ENCODE measurements around the gene ADAM22.

Gene ADAM22

DNA sequence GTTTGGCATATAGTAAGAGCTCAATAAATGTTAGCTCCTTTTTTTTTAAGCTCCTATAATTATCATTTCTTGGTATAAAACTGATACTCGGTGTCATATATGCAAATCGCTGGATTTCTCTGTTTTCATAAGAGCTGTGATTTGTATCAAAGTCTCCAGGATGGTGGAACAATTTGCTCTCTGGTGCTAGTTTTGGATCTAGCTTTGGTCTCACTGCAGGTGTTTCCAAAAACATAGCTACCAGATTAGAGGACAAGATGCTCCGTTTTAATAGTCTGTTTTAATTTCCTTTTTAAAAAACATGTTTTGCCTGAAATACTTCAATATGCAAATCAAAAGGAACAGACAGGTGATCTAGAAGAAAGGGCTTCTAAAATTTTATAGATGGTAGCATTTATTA lies 25.3 kb downstream of the ADAM22 start:
- DNase-seq (ENCODE audit: insufficient read length, low spot score) (no peak), FAIRE-seq (no peak)

DNA sequence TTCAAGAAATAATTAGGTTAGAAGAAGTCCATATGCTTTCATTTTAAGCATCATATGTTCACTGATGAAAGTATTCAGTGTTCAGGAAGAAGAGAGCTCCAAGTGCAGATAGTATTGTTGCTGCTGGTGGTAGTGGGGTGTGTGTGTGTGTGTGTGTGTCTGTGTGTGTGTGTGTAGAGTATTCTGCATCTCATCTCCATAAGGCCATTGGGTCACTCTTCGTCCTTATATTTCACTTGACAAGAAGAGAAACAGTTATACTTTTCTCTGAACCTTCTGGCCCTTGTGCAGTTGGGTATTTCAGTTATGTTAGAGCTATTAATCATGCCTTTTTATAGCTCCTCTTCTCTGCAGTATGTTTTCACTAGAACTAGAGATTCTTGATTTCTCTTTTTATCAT lies 26.2 kb downstream of the ADAM22 start:
- DNase-seq (ENCODE audit: insufficient read length, low spot score) = no peak
- FAIRE-seq = no peak

GRCh38 chr7:87961754-87962153 lies 27.7 kb downstream of the ADAM22 start:
- FAIRE-seq = peak; percentile 26

GRCh38 chr7:87966271-87966670 lies 32.2 kb downstream of the ADAM22 start:
- no peak for FAIRE-seq
- DNase-seq (ENCODE audit: insufficient read length, low spot score) = no peak

More at GRCh38 chr7:87961754-87962153, 27.7 kb downstream of the ADAM22 start:
- DNase-seq (ENCODE audit: insufficient read length, low spot score) = no peak

GRCh38 chr7:87968021-87968420 lies 34.0 kb downstream of the ADAM22 start:
- FAIRE-seq (no peak), DNase-seq (ENCODE audit: insufficient read length, low spot score) (no peak)

DNA sequence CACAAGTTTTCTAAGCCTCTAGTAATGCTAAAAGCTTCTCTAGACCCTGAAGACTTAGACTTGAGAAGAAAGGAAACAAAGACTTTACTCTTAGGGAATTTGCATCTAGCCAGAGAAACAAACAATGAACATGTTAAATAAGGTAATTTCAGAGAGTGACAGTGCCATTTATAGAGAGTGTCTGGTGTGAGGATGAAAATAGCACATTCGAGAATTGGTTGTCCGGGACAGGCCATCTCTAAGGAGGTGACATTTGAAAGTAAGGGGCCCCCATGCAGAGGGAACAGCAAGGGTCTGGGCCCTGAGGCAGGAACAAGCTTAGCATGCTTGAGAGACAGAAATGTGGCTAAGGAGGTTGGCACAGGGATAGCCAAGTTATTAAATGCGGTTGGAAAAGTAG lies 48.1 kb downstream of the ADAM22 start:
- DNase-seq (ENCODE audit: insufficient read length, low spot score) = no peak
- FAIRE-seq = no peak

GRCh38 chr7:87984088-87984487 lies 50.0 kb downstream of the ADAM22 start:
- FAIRE-seq (no peak), DNase-seq (ENCODE audit: insufficient read length, low spot score) (no peak)

- no peak for DNase-seq (ENCODE audit: insufficient read length, low spot score)
- FAIRE-seq = no peak
Observed at GRCh38 chr7:87993269-87993668, 59.2 kb downstream of the ADAM22 start.

DNA sequence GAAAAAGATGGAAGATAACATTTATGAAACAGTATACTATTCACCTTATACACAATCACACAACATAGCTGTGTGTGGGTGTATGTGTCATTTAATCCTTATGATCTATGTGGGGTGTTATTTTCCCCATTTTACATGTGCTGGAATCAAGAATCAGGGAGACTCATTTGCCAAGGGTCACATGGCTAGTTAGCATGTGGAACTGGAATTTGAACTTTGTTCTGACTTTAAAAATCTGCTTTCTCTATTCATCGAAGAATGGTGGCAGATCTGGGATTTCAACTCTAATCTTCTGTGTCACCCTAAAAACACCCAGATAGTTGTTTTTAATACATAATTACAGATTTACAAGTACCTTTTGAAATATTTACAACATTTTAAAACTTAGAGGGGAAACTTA lies 65.2 kb downstream of the ADAM22 start:
- DNase-seq (ENCODE audit: insufficient read length, low spot score) = no peak
- no peak for FAIRE-seq

DNA sequence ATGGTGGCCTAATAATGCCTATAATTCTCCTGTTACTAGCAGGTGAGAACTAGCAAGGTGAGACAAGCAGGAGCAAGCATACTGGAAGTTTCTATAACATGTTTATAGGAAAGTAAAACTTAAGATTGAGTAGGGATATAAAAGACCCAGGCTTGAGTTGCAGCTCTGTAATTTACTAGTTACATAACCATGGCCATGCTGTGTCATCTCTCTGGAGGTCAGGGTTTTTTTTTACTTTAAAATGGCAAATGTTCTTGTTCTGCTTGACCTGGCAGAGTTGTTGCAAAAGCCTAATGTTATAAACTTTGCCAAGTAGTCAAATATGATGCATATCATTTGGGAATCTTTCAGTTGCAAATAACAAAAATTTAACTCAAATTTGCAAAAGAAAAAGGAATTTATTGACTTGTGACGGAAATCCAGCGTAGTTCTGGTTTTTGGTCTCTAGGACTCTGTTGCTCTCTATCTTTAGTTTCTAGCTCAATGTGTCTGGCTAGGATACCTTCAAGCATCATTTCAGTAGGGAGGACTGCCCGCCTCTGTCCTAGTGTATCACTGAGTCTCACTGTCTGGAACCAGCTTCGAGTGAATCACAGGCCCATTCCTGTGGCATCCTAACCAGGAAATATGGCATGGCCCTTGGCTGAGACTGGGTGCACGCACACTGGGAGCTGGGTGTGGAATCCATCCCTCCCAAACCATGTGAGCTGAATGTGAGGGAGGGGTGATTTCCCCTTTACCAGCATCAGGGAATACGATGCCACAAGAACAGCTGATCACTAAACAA lies 67.9 kb downstream of the ADAM22 start:
- FAIRE-seq (no peak), DNase-seq (ENCODE audit: insufficient read length, low spot score) (no peak)

DNA sequence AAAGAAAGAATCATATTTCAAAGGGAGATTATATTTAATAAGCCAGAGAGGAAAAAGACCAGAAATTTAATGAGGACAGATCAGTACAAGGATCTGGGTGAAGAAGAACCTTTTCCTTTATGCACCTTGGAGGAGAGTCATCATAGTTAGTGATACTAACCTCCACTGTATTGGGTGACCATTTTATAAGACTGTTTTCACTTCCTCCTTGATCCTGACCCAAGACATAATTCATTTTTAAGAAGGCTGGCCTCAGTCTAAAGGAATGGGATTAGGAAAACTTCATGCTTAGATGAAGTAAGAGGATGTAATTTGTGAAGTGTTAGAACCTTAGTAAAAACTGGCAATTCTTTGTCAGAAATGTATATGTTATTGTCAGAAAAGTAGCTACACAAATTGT lies 68.6 kb downstream of the ADAM22 start:
- DNase-seq (ENCODE audit: insufficient read length, low spot score) (no peak), FAIRE-seq (peak; percentile 62)

DNA sequence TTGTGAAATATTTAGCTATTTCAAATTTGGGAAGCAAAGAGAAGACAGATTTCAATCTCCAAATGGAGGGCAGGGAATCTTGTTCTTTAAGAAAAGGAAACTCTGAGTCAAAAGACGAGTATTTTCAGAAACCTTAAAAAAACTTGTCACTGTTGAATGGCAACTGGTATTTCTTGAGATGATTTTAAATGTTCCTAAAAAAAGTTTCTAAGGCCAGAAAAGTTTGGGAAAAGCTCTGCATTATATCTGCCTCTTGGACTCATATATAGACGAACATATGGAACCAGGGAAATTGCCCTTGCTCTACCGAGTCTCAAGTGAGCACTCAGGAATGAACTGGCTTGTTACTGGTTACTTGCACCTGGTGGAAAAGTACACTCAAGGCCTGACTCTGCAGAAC lies 69.5 kb downstream of the ADAM22 start:
- FAIRE-seq (no peak), DNase-seq (ENCODE audit: insufficient read length, low spot score) (no peak)

DNA sequence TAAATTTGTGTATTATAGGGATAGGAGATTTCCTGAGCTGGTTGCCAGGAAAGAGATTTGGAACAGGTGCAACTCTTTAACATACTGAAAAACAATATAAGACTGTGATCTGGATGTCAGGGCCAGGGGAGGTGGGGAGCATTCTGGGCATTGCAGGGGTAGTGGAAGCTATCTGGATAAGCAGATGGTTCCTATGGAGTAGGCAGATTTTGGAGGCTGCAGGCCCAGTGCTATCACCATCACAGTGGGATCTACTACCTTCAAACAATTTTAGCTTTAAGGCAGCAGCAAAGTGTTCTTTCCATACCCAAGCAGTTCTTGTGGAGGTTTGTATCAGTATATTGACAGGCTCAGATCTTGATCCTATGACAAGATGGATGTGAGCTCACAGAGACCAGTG lies 71.1 kb downstream of the ADAM22 start:
- no peak for DNase-seq (ENCODE audit: insufficient read length, low spot score)
- FAIRE-seq = peak; percentile 39

- DNase-seq (ENCODE audit: insufficient read length, low spot score) (no peak), FAIRE-seq (no peak)
Observed at GRCh38 chr7:88009651-88010050, 75.6 kb downstream of the ADAM22 start.

GRCh38 chr7:88012086-88012485 lies 78.0 kb downstream of the ADAM22 start:
- DNase-seq (ENCODE audit: insufficient read length, low spot score) (no peak), FAIRE-seq (peak; percentile 28)

- FAIRE-seq = no peak
- no peak for DNase-seq (ENCODE audit: insufficient read length, low spot score)
Observed at GRCh38 chr7:88013981-88014380, 79.9 kb downstream of the ADAM22 start.

DNA sequence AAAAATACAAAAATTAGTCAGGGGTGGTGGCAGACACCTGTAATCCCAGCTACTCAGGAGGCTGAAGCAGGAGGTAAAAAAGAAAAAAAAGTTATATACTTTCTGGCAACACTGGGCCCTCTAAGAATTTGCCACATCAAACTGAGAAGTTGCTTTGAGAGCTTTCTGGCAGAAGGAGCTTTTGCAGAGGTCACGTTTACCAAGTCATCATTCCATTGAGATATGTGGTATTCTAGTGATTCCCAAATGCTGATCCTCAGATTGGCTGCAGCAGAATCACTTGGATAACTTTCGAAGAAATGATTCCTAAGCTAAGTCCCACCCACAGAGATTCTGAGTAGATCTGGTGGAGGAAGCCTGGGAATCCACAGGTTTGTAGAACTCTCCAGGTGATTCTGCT lies 80.5 kb downstream of the ADAM22 start:
- FAIRE-seq = no peak
- DNase-seq (ENCODE audit: insufficient read length, low spot score) = no peak

GRCh38 chr7:88015309-88015708 lies 81.3 kb downstream of the ADAM22 start:
- DNase-seq (ENCODE audit: insufficient read length, low spot score) = no peak
- FAIRE-seq = no peak

DNA sequence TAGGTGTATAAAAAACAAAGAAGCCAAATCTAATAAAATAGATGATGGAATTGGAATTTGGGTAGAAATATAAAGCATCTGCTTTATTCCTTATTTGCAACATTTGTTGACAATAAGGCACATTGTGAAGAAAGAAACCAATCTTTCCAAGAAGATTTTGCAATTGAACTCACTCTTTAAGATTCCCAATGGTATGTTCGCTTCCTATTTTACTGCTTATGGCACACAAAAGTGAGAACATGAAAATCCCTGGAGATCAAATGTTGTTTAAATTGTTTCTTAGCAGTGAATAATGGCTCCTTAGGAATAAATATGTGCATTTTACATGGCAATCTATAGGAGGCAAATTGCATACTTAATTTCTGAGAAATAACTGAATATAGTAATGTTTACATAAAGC lies 84.5 kb downstream of the ADAM22 start:
- FAIRE-seq = no peak
- DNase-seq (ENCODE audit: insufficient read length, low spot score) = no peak

GRCh38 chr7:88020953-88021665 lies 87.1 kb downstream of the ADAM22 start:
- DNase-seq (ENCODE audit: insufficient read length, low spot score) = no peak
- no peak for FAIRE-seq

- FAIRE-seq (no peak), DNase-seq (ENCODE audit: insufficient read length, low spot score) (no peak)
Observed at GRCh38 chr7:88027724-88028123, 93.7 kb downstream of the ADAM22 start.

DNA sequence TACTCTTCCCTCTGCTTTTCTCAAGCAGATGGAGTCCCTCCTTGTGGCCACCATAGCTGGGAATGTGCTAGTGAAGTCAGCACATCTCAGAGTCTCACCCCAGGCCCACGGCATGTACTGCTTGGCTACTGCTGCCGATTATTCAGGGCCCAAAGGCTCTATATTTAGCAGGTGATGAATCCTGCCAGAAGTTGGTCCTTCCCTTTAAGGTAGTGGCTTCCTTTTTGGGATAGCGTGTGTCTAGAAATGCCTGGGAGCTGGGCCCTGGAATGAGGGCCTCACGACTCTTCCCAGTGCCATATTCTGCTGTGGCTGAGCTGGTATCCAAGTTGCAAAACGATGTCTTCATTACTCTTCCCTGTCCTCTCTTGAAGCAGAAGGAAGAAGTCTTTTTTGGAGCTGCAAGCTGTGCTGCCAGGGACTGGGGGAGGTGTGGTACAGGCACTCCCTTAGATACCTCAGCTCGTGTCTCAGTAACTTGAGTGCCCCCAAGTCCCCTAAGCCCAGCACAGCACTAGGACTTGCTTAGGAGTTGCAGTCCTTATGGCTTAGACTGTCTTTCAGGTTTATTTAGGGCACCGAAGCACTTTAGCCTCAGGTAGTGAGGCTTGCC lies 100.1 kb downstream of the ADAM22 start:
- DNase-seq (ENCODE audit: insufficient read length, low spot score) = no peak
- FAIRE-seq = no peak
